H1 (cell line): ENCODE results near the gene SUPT20H. TPM values are rescaled to one million over a fixed set of nuclear protein-coding genes. Genes with fewer than 3 reads are reported as not detected.

Source experiments
- CTCF ChIA-PET: fragments of 300-600 bp; sonication (Branson Sonifier 250); formaldehyde crosslinking; loops from one replicate; lab custom pipeline; 2021; ENCODE audit not compliant: partially characterized antibody; lab: Charles Lee
- POLR2A ChIA-PET: fragments of 300-600 bp; sonication (Branson Sonifier 250); formaldehyde crosslinking; loops from one replicate; lab custom pipeline; 2021; ENCODE audit warnings: inconsistent platforms; ENCODE audit not compliant: partially characterized antibody; lab: Charles Lee
- DNase-seq, 2 experiments: peaks; one replicate each; pipeline versions ENCODE4 v3.0.0 to v3.0.0-alpha.2; 2010 to 2022; ENCODE audit warnings: low spot score in 2 of 2, low read depth in 1 of 2, mixed read lengths in 1 of 2
- FAIRE-seq: peaks from 2 replicates; lab custom pipeline; 2011; peaks lifted over from hg19 to GRCh38; lab: Jason Lieb, UNC
- H2AFZ ChIP-seq: 2 replicates; pipeline ENCODE4 v1.8.1; 2012; ENCODE audit warnings: low read length, inconsistent platforms
- H2AK5ac ChIP-seq: 2 replicates; pipeline ENCODE4 v1.6.1; 2013; ENCODE audit warnings: low read depth, low read length
- H2BK120ac ChIP-seq: replicated peaks from 2 replicates; pipeline ENCODE3; 2013; ENCODE audit warnings: low read depth, low read length, inconsistent platforms
- H2BK12ac ChIP-seq: 2 replicates; pipeline ENCODE4 v1.6.1; 2013; ENCODE audit warnings: low read depth, low read length
- H2BK15ac ChIP-seq: 2 replicates; pipeline ENCODE4 v1.6.1; 2013; ENCODE audit warnings: low read length
- H2BK20ac ChIP-seq: 2 replicates; pipeline ENCODE4 v1.6.1; 2013; ENCODE audit warnings: low read length
- H2BK5ac ChIP-seq: 2 replicates; pipeline ENCODE4 v1.6.1; 2013; ENCODE audit warnings: low read depth, low read length
- H3K14ac ChIP-seq: 2 replicates; pipeline ENCODE4 v1.6.1; 2013; ENCODE audit warnings: inconsistent platforms; ENCODE audit not compliant: insufficient read length
- H3K18ac ChIP-seq: 2 replicates; pipeline ENCODE4 v1.6.1; 2013; ENCODE audit warnings: low read length; ENCODE audit errors: extremely low read depth
- H3K23ac ChIP-seq: 2 replicates; pipeline ENCODE4 v1.6.1; 2013; ENCODE audit warnings: inconsistent platforms; ENCODE audit not compliant: insufficient read length
- H3K23me2 ChIP-seq: 2 replicates; pipeline ENCODE4 v1.6.1; 2013; ENCODE audit warnings: low read depth, low read length
- H3K27ac ChIP-seq: 2 replicates; pipeline ENCODE4 v1.6.1; 2011; ENCODE audit warnings: low read depth, low read length, inconsistent platforms
- H3K27me3 ChIP-seq, 4 experiments: replicated peaks in 1 of 4; 1 replicate in 1 of 4; 2 replicates in 3 of 4; pipeline versions ENCODE4 v1.6.1 to v1.8.1; 2011 to 2013; ENCODE audit warnings: low read length in 3 of 4, mild to moderate bottlenecking in 3 of 4, inconsistent platforms in 2 of 4, mixed read lengths in 2 of 4, moderate library complexity in 1 of 4; ENCODE audit not compliant: control insufficient read depth in 3 of 4, insufficient read depth in 3 of 4; ENCODE audit errors: extremely low read depth in 1 of 4
- H3K36me3 ChIP-seq, 4 experiments: 2 replicates each; pipeline versions ENCODE4 v1.6.1 to v1.8.1; 2011 to 2013; ENCODE audit warnings: mild to moderate bottlenecking in 4 of 4, low read length in 3 of 4, moderate library complexity in 2 of 4, control low read depth in 1 of 4, inconsistent platforms in 1 of 4; ENCODE audit not compliant: insufficient read depth in 4 of 4, control insufficient read depth in 2 of 4
- H3K4ac ChIP-seq: replicated peaks from 2 replicates; pipeline ENCODE3; 2013; ENCODE audit warnings: low read length, low read depth, mixed read lengths, inconsistent platforms; ENCODE audit not compliant: insufficient read length
- H3K4me1 ChIP-seq, 4 experiments: replicated peaks in 1 of 4; 1 replicate in 1 of 4; 2 replicates in 3 of 4; pipeline versions ENCODE4 v1.6.1 to v1.8.1; 2011 to 2013; ENCODE audit warnings: low read length in 3 of 4, inconsistent platforms in 2 of 4, mixed read lengths in 1 of 4; ENCODE audit not compliant: insufficient read depth in 4 of 4, control insufficient read depth in 3 of 4
- H3K4me2 ChIP-seq, 2 experiments: 2 replicates each; pipeline versions ENCODE4 v1.6.1 to v1.8.1; 2011 to 2013; ENCODE audit warnings: low read depth in 2 of 2, low read length in 2 of 2, control low read depth in 1 of 2, inconsistent platforms in 1 of 2, mild to moderate bottlenecking in 1 of 2; ENCODE audit not compliant: insufficient read depth in 1 of 2
- H3K4me3 ChIP-seq, 4 experiments: fragments of 200-600, 300-600 bp in 1 of 4; sonication (generic), shearing (Covaris generic), sonication (Bioruptor Twin) in 1 of 4; 2 replicates each; pipeline versions ENCODE4 v1.5.1 to v1.8.1; 2011 to 2016; ENCODE audit warnings: low read length in 4 of 4, low read depth in 3 of 4, control low read depth in 2 of 4, inconsistent platforms in 2 of 4, mild to moderate bottlenecking in 2 of 4, mixed read lengths in 1 of 4, moderate library complexity in 1 of 4; ENCODE audit not compliant: insufficient read depth in 2 of 4; ENCODE audit errors: extremely low read depth in 1 of 4
- H3K56ac ChIP-seq: replicated peaks from 2 replicates; pipeline ENCODE3; 2013; ENCODE audit warnings: low read depth, mild to moderate bottlenecking, mixed read lengths, low read length, inconsistent platforms; ENCODE audit not compliant: insufficient read length
- H3K79me1 ChIP-seq: 2 replicates; pipeline ENCODE4 v1.6.1; 2013; ENCODE audit warnings: low read depth, low read length, control low read depth
- H3K79me2 ChIP-seq, 2 experiments: 2 replicates each; pipeline versions ENCODE4 v1.6.1 to v1.8.1; 2012 to 2013; ENCODE audit warnings: low read length in 2 of 2, mild to moderate bottlenecking in 2 of 2, inconsistent platforms in 1 of 2; ENCODE audit not compliant: insufficient read depth in 2 of 2, control insufficient read depth in 1 of 2
- H3K9ac ChIP-seq, 4 experiments: replicated peaks in 1 of 4; 1 replicate in 1 of 4; 2 replicates in 3 of 4; pipeline versions ENCODE4 v1.6.1 to v1.8.1; 2011 to 2013; ENCODE audit warnings: low read depth in 3 of 4, low read length in 3 of 4, control low read depth in 2 of 4, mild to moderate bottlenecking in 2 of 4, moderate library complexity in 2 of 4, inconsistent platforms in 1 of 4; ENCODE audit errors: extremely low read depth in 1 of 4
- H3K9me3 ChIP-seq, 2 experiments: 2 replicates each; pipeline versions ENCODE4 v1.6.1 to v1.8.1; 2012 to 2013; ENCODE audit warnings: mild to moderate bottlenecking in 2 of 2, moderate library complexity in 2 of 2, control low read depth in 1 of 2, inconsistent platforms in 1 of 2, low read depth in 1 of 2, low read length in 1 of 2, mixed read lengths in 1 of 2; ENCODE audit not compliant: insufficient read depth in 2 of 2
- H4K20me1 ChIP-seq, 2 experiments: replicated peaks in 1 of 2; 2 replicates each; pipeline versions ENCODE3 to v1.8.1; 2011 to 2013; ENCODE audit warnings: inconsistent platforms in 2 of 2, low read length in 2 of 2, mild to moderate bottlenecking in 1 of 2; ENCODE audit not compliant: insufficient read depth in 2 of 2, control insufficient read depth in 1 of 2
- H4K5ac ChIP-seq: 2 replicates; pipeline ENCODE4 v1.6.1; 2013; ENCODE audit warnings: low read length, low read depth, mixed read lengths, inconsistent platforms; ENCODE audit not compliant: insufficient read length
- H4K8ac ChIP-seq: 2 replicates; pipeline ENCODE4 v1.8.0; 2013; ENCODE audit warnings: mild to moderate bottlenecking, moderate library complexity, low read length, inconsistent platforms; ENCODE audit not compliant: insufficient read depth; ENCODE audit errors: extremely low read depth
- H4K91ac ChIP-seq: replicated peaks from 2 replicates; pipeline ENCODE3; 2013; ENCODE audit warnings: low read length, mixed read lengths, inconsistent platforms; ENCODE audit not compliant: insufficient read length
- CBX8 ChIP-seq: fragments of 300-800, 300-1000 bp; sonication (generic); IDR thresholded peaks from 2 replicates; pipeline ENCODE4 v1.7.1; 2016; ENCODE audit warnings: low read depth, low read length, borderline replicate concordance
- CREB1 ChIP-seq: IDR thresholded peaks from 2 replicates; pipeline ENCODE4 v1.6.1; 2012; ENCODE audit warnings: inconsistent platforms
- EP300 ChIP-seq, 2 experiments: IDR thresholded peaks; 1 replicate in 1 of 2; 2 replicates in 1 of 2; pipeline ENCODE4 v1.6.1; 2011 to 2012; ENCODE audit warnings: low read depth in 2 of 2, low read length in 2 of 2, mild to moderate bottlenecking in 2 of 2, borderline replicate concordance in 1 of 2, inconsistent platforms in 1 of 2, moderate library complexity in 1 of 2
- KDM5A ChIP-seq: fragments of 200-600 bp; IDR thresholded peaks from 2 replicates; pipeline ENCODE4 v1.7.1; 2012; ENCODE audit warnings: mild to moderate bottlenecking, low read length, inconsistent platforms, mixed read lengths
- RFX5 ChIP-seq: IDR thresholded peaks from 2 replicates; pipeline ENCODE4 v1.6.1; 2011; ENCODE audit warnings: low read depth, low read length, improper control_type of control experiment, borderline replicate concordance
- SP4 ChIP-seq: IDR thresholded peaks from 2 replicates; pipeline ENCODE4 v1.6.1; 2012; ENCODE audit warnings: low read length, inconsistent platforms
- TAF1 ChIP-seq: IDR thresholded peaks from 2 replicates; pipeline ENCODE4 v1.6.1; 2011; ENCODE audit warnings: mild to moderate bottlenecking, low read depth, low read length
- WGBS, 2 experiments: shearing (Covaris generic) in 1 of 2; methylation state at CpG; one replicate each; pipeline versions ENCODE4 v1.1.6 to v1.1.7; 2013 to 2015; ENCODE audit warnings: low lambda C conversion rate in 2 of 2, mixed read lengths in 2 of 2, inconsistent platforms in 1 of 2, low coverage in 1 of 2, missing lambda C conversion rate in 1 of 2; ENCODE audit not compliant: insufficient replicate concordance in 2 of 2, insufficient coverage in 1 of 2, insufficient read length in 1 of 2; ENCODE audit errors: extremely low coverage in 1 of 2, missing lambda C conversion rate in 1 of 2; 5-methylcytosine and 5-hydroxymethylcytosine counted together
- polyA plus RNA-seq, 7 experiments: library from polyadenylated mRNA; depleted of rRNA in 3 of 7; stranded (reverse) in 5 of 7; unstranded in 2 of 7; fragments of >200 nt in 5 of 7; fragments of 200-250 nt in 2 of 7; gene quantifications; 1 replicate in 5 of 7; 2 replicates in 1 of 7; 4 replicates in 1 of 7; pipeline versions ENCODE4 v1.2.1 to v1.2.3, GENCODE V29; 2011 to 2013; ENCODE audit warnings: missing spikeins in 2 of 7, mixed read lengths in 2 of 7
- total RNA-seq: library from RNA; stranded (reverse); fragmentation: NEBNext Ultra II Directional; extraction: Animal tissue kit (Norgen Biotek cat#: 25700); gene quantifications from 2 replicates; pipeline ENCODE4 v1.2.1, GENCODE V29; 2021

Gene SUPT20H
- total and polyA plus RNA-seq, 2 of the 8 experiments (the other 6 are each of a cell fraction or from before 2014, with no cell fraction given): 69.2 to 75.1 TPM

GRCh38 chr13:37097076-37097475 lies 37.6 kb upstream of the SUPT20H start:
- Histone ChIP-seq H3K4ac (no peak overlapping the region), H4K8ac (no peak overlapping the region), H2BK5ac (no peak overlapping the region), H4K20me1 (no peaks in the 10 kb centered on the region), H2AK5ac (no peak overlapping the region), H4K91ac (no peak overlapping the region), H2AFZ (no peak overlapping the region), H2BK20ac (no peak overlapping the region), H3K27ac (no peak overlapping the region), H3K79me2 (no peaks in the 10 kb centered on the region), H4K5ac (no peak overlapping the region), H3K79me1 (no peaks in the 10 kb centered on the region), H3K4me3 (no peak overlapping the region), H3K23me2 (no peaks in the 10 kb centered on the region), H3K18ac (no peak overlapping the region), H3K23ac (no peak overlapping the region), H3K36me3 (no peaks in the 10 kb centered on the region), H3K4me1 (no peaks in the 10 kb centered on the region), H2BK12ac (no peak overlapping the region), H2BK120ac (no peak overlapping the region), H3K56ac (no peak overlapping the region), H2BK15ac (no peak overlapping the region), H3K14ac (no peak overlapping the region), H3K9ac (no peak overlapping the region), H3K9me3 (no peaks in the 10 kb centered on the region), H3K27me3 (no peaks in the 10 kb centered on the region), H3K4me2 (no peak overlapping the region)
- TF ChIP-seq TAF1: no peak
- no peak for TF ChIP-seq CBX8
- no peak for TF ChIP-seq KDM5A
- TF ChIP-seq RFX5: no peak
- TF ChIP-seq SP4: no peak
- TF ChIP-seq CREB1: no peak
- no peak for TF ChIP-seq EP300 (IDR thresholded peaks at IDR 0.05; ENCODE audit: borderline replicate concordance in 1 of 2, low read depth in 2 of 2, low read length in 2 of 2)
- 82% methylated on average over 4 of the region's 4 CpGs; no CpG with 5 or more reads in 1 of the 2 experiments for WGBS, 2 experiments
- DNase-seq: no peak
- POLR2A ChIA-PET: interaction anchor here (1.4 kb wide), 1 partner anchor 9 kb away, joined by 3 read pairs; no protein-coding TSS in a partner anchor
- FAIRE-seq: no peak
- CTCF ChIA-PET: interaction anchor here (0.7 to 0.8 kb wide), 2 partner anchors 22 to 244 kb away, joined by 3 read pairs; no protein-coding TSS in a partner anchor
